Bronchial epithelial cell (primary cell): Measurements from ENCODE around the gene NT5M. TPM values are rescaled to one million over a fixed set of nuclear protein-coding genes. Genes with fewer than 3 reads are reported as not detected.

Experiments
- DNase-seq: peaks from one replicate; pipeline ENCODE4 v3.0.0-alpha.2; 2010; ENCODE audit warnings: low read depth
- FAIRE-seq: peaks from 2 replicates; lab custom pipeline; 2011; peaks lifted over from hg19 to GRCh38; lab: Jason Lieb, UNC
- H3K27me3 ChIP-seq: 2 replicates; pipeline ENCODE4 v1.5.1; 2011; ENCODE audit warnings: low read length; ENCODE audit not compliant: control insufficient read depth, insufficient read depth
- H3K36me3 ChIP-seq: 2 replicates; pipeline ENCODE4 v1.5.1; 2011; ENCODE audit warnings: low read length; ENCODE audit not compliant: control insufficient read depth, insufficient read depth
- H3K4me3 ChIP-seq: 2 replicates; pipeline ENCODE4 v1.5.1; 2011; ENCODE audit warnings: mild to moderate bottlenecking, low read depth, low read length, control low read depth
- CTCF ChIP-seq: IDR thresholded peaks from 2 replicates; pipeline ENCODE4 v1.5.1; 2011; ENCODE audit warnings: mild to moderate bottlenecking, moderate library complexity, low read length, control low read depth, inconsistent platforms; ENCODE audit not compliant: insufficient read depth, severe bottlenecking
- total RNA-seq: library from RNA; depleted of rRNA; stranded (reverse); fragments of >200 nt; gene quantifications from 2 replicates; pipeline ENCODE4 v1.2.1, GENCODE V29; 2014

Gene NT5M
- total RNA-seq, 1 donor from 2014 or later, result 0.79 TPM

GRCh38 chr17:17375841-17376240 lies 72.7 kb downstream of the NT5M start:
- TF ChIP-seq CTCF, result no peak
- Histone ChIP-seq H3K4me3 (no peak overlapping the region), H3K36me3 (no peaks in the 10 kb centered on the region), H3K27me3 (peaks cover 20% of the 10 kb centered on the region)
- DNase-seq (peak; percentile 10), FAIRE-seq (no peak)

- FAIRE-seq (no peak), DNase-seq (peak; percentile 32)
- Histone ChIP-seq H3K36me3 (no peaks in the 10 kb centered on the region), H3K4me3 (no peak overlapping the region), H3K27me3 (peaks cover 18% of the 10 kb centered on the region)
- no peak for TF ChIP-seq CTCF
Observed at GRCh38 chr17:17376362-17376761, 73.2 kb downstream of the NT5M start.

- Histone ChIP-seq H3K4me3 (no peak overlapping the region), H3K27me3 (peaks cover 21% of the 10 kb centered on the region), H3K36me3 (no peaks in the 10 kb centered on the region)
- no peak for TF ChIP-seq CTCF
- no peak for DNase-seq
- peak; percentile 32 for FAIRE-seq
Observed at GRCh38 chr17:17377071-17377967, 74.1 kb downstream of the NT5M start.

- FAIRE-seq (no peak), DNase-seq (no peak)
- H3K36me3 ChIP-seq, result no peaks in the 10 kb centered on the region
Observed at GRCh38 chr17:17379197-17379991, 76.2 kb downstream of the NT5M start.

More at GRCh38 chr17:17379197-17379991, 76.2 kb downstream of the NT5M start:
- H3K4me3 ChIP-seq, result no peak overlapping the region
- no peak for TF ChIP-seq CTCF
- peaks cover 21% of the 10 kb centered on the region for H3K27me3 ChIP-seq
